H9 (cell line): ENCODE results near the gene MTCL1. TPM values are rescaled to one million over a fixed set of nuclear protein-coding genes. Genes with fewer than 3 reads are reported as not detected.

Experiments used
- DNase-seq: peaks from one replicate; pipeline ENCODE4 v3.0.0-alpha.2; 2017
- H2AFZ ChIP-seq: one replicate; pipeline ENCODE4 v1.6.1; 2013; ENCODE audit warnings: mild to moderate bottlenecking, low read length, control low read depth, moderate library complexity
- H2AK5ac ChIP-seq: 2 replicates; pipeline ENCODE4 v1.6.1; 2013; ENCODE audit warnings: low read length, control low read depth, mixed read lengths; ENCODE audit not compliant: insufficient read length
- H2BK120ac ChIP-seq: one replicate; pipeline ENCODE4 v1.6.1; 2013; ENCODE audit warnings: low read depth, mild to moderate bottlenecking, low read length, control low read depth, inconsistent platforms; ENCODE audit not compliant: poor library complexity, severe bottlenecking
- H2BK12ac ChIP-seq: 2 replicates; pipeline ENCODE4 v1.6.1; 2013; ENCODE audit warnings: low read length, control low read depth, mixed read lengths, low read depth; ENCODE audit not compliant: insufficient read length
- H2BK15ac ChIP-seq: 2 replicates; pipeline ENCODE4 v1.6.1; 2013; ENCODE audit warnings: low read depth, low read length, control low read depth
- H2BK20ac ChIP-seq: one replicate; pipeline ENCODE4 v1.6.1; 2013; ENCODE audit warnings: low read depth, mild to moderate bottlenecking, low read length, control low read depth, inconsistent platforms; ENCODE audit not compliant: poor library complexity, severe bottlenecking
- H2BK5ac ChIP-seq: 2 replicates; pipeline ENCODE4 v1.6.1; 2013; ENCODE audit warnings: low read length, control low read depth, mixed read lengths; ENCODE audit not compliant: insufficient read length
- H3K14ac ChIP-seq: 2 replicates; pipeline ENCODE4 v1.6.1; 2013; ENCODE audit warnings: low read length, control low read depth; ENCODE audit not compliant: insufficient read depth
- H3K18ac ChIP-seq: 2 replicates; pipeline ENCODE4 v1.6.1; 2013; ENCODE audit warnings: low read depth, mild to moderate bottlenecking, mixed read lengths, low read length, control low read depth; ENCODE audit not compliant: insufficient read length
- H3K23ac ChIP-seq: 2 replicates; pipeline ENCODE4 v1.6.1; 2013; ENCODE audit warnings: low read length, control low read depth, mixed read lengths, low read depth; ENCODE audit not compliant: insufficient read length
- H3K23me2 ChIP-seq: 2 replicates; pipeline ENCODE4 v1.6.1; 2013; ENCODE audit warnings: low read depth, mild to moderate bottlenecking, mixed read lengths, low read length, control low read depth; ENCODE audit not compliant: insufficient read length, poor library complexity, severe bottlenecking
- H3K27ac ChIP-seq: 2 replicates; pipeline ENCODE4 v1.5.1; 2013; ENCODE audit warnings: low read length, control low read depth, mixed read lengths, low read depth; ENCODE audit not compliant: insufficient read length
- H3K27me3 ChIP-seq: 2 replicates; pipeline ENCODE4 v1.6.1; 2013; ENCODE audit warnings: low read length, control low read depth, inconsistent platforms; ENCODE audit not compliant: insufficient read depth
- H3K4ac ChIP-seq: 2 replicates; pipeline ENCODE4 v1.6.1; 2013; ENCODE audit warnings: low read depth, mild to moderate bottlenecking, control low read depth, inconsistent platforms, low read length, moderate library complexity
- H3K4me1 ChIP-seq: 2 replicates; pipeline ENCODE4 v1.6.1; 2013; ENCODE audit warnings: low read length, control low read depth, inconsistent platforms; ENCODE audit not compliant: insufficient read depth
- H3K4me2 ChIP-seq: 2 replicates; pipeline ENCODE4 v1.6.1; 2013; ENCODE audit warnings: low read length, control low read depth, mixed read lengths; ENCODE audit not compliant: insufficient read length, insufficient read depth
- H3K56ac ChIP-seq: 2 replicates; pipeline ENCODE4 v1.6.1; 2013; ENCODE audit warnings: low read depth, mild to moderate bottlenecking, mixed read lengths, low read length, control low read depth; ENCODE audit not compliant: insufficient read length
- H3K79me1 ChIP-seq: 2 replicates; pipeline ENCODE4 v1.6.1; 2013; ENCODE audit warnings: low read depth, mild to moderate bottlenecking, moderate library complexity, low read length, control low read depth, inconsistent platforms; ENCODE audit not compliant: insufficient read depth, poor library complexity, severe bottlenecking
- H3K79me2 ChIP-seq: 2 replicates; pipeline ENCODE4 v1.6.1; 2013; ENCODE audit warnings: low read length, control low read depth, inconsistent platforms; ENCODE audit not compliant: insufficient read depth
- H3K9ac ChIP-seq: 2 replicates; pipeline ENCODE4 v1.6.1; 2013; ENCODE audit warnings: low read length, control low read depth, mixed read lengths; ENCODE audit not compliant: insufficient read length; ENCODE audit errors: extremely low read depth
- H3K9me3 ChIP-seq: one replicate; pipeline ENCODE4 v1.6.1; 2013; ENCODE audit warnings: low read depth, low read length, inconsistent platforms; ENCODE audit not compliant: control insufficient read depth
- H3T11ph ChIP-seq: one replicate; pipeline ENCODE4 v1.6.1; 2013; ENCODE audit warnings: mild to moderate bottlenecking, low read length, control low read depth, inconsistent platforms
- H4K20me1 ChIP-seq: one replicate; pipeline ENCODE4 v1.6.1; 2013; ENCODE audit not compliant: control insufficient read depth, insufficient read length, insufficient read depth
- H4K5ac ChIP-seq: 2 replicates; pipeline ENCODE4 v1.6.1; 2013; ENCODE audit warnings: low read depth, mild to moderate bottlenecking, mixed read lengths, low read length, control low read depth; ENCODE audit not compliant: insufficient read length
- H4K8ac ChIP-seq: replicated peaks from 2 replicates; pipeline ENCODE4 v1.6.1; 2013; ENCODE audit warnings: low read length, control low read depth, mixed read lengths, low read depth; ENCODE audit not compliant: insufficient read length
- H4K91ac ChIP-seq: 2 replicates; pipeline ENCODE4 v1.6.1; 2013; ENCODE audit warnings: low read depth, mild to moderate bottlenecking, moderate library complexity, mixed read lengths, low read length, control low read depth; ENCODE audit not compliant: insufficient read length
- H3K27ac Mint-ChIP-seq, 3 experiments: 2 replicates in 2 of 3; 3 replicates in 1 of 3; pipeline ENCODE4 v1.8.0; 2020 to 2021; ENCODE audit warnings: mixed read lengths in 3 of 3, mild to moderate bottlenecking in 1 of 3, moderate library complexity in 1 of 3
- H3K27me3 Mint-ChIP-seq: 2 replicates; pipeline ENCODE4 v1.8.0; 2021; ENCODE audit warnings: low read depth, mild to moderate bottlenecking, moderate library complexity, mixed read lengths
- H3K36me3 Mint-ChIP-seq, 3 experiments: 2 replicates in 2 of 3; 3 replicates in 1 of 3; pipeline ENCODE4 v1.8.0; 2020 to 2021; ENCODE audit warnings: low read depth in 3 of 3, mixed read lengths in 3 of 3; ENCODE audit not compliant: insufficient read depth in 1 of 3
- H3K4me1 Mint-ChIP-seq, 2 experiments: 2 replicates each; pipeline ENCODE4 v1.8.0; 2020; ENCODE audit warnings: mixed read lengths in 2 of 2
- H3K4me3 Mint-ChIP-seq, 2 experiments: 2 replicates in 1 of 2; 3 replicates in 1 of 2; pipeline ENCODE4 v1.8.0; 2020 to 2021; ENCODE audit warnings: mild to moderate bottlenecking in 2 of 2, mixed read lengths in 2 of 2, moderate library complexity in 1 of 2
- H3K9me3 Mint-ChIP-seq, 2 experiments: 2 replicates in 1 of 2; 3 replicates in 1 of 2; pipeline ENCODE4 v1.8.0; 2020; ENCODE audit warnings: mild to moderate bottlenecking in 2 of 2, mixed read lengths in 2 of 2, moderate library complexity in 1 of 2
- WGBS: extraction: QIAGEN DNeasy Blood & Tissue Kit; methylation state at CpG from one replicate; pipeline ENCODE4 v1.1.7; 2013; ENCODE audit warnings: missing lambda C conversion rate, low lambda C conversion rate, mixed read lengths; ENCODE audit not compliant: insufficient read length; ENCODE audit errors: extremely low coverage; 5-methylcytosine and 5-hydroxymethylcytosine counted together
- total RNA-seq: library from RNA; stranded (reverse); gene quantifications from 2 replicates; pipeline ENCODE4 v1.2.1, GENCODE V29; 2021
- TF ChIP-seq, protein P1 (sequence below): fragments of 200-600 bp; sonication (generic); conservative IDR thresholded peaks from 3 replicates; pipeline ENCODE4 v1.8.0; 2021; ENCODE audit warnings: antibody characterized with exemption, mild to moderate bottlenecking

MTCL1 gene
- total RNA-seq, 1 experiment from 2014 or later, result 50.7 TPM

DNA sequence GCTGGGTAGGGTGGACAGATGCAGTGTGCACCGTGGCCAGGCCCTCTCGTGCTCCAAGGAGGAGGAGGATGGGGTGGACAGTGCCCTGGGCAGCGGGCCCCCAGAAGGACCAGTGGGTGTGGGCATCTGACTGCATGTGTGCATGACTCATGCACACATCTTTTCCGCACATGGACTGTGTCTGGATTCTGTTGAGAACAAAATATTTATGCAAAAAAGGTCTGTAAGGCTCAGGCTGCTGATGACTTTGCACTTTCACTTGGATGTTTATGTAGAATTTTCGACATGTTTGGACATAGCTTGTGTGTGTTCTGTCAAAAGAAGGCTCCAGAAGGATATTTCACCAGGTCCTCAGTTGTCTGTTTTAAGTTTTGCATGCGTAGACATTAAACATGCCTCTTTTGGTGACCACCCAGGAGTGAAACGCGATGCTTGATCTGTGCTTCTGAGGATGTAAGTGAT is 45.6 kb downstream of the MTCL1 start:
- no peak overlapping the region for H2BK20ac ChIP-seq
- no peaks in the 10 kb centered on the region for H4K20me1 ChIP-seq
- no peak overlapping the region for H2BK12ac ChIP-seq
- H2AK5ac ChIP-seq, result no peak overlapping the region
- H3K9me3 Mint-ChIP-seq, result no peaks in the 10 kb centered on the region
- no peak overlapping the region for H2BK120ac ChIP-seq
- H2AFZ ChIP-seq, result no peak overlapping the region
- H3K9me3 ChIP-seq, result no peaks in the 10 kb centered on the region
- no peak overlapping the region; the same call in 1 of the 2 replicates for H3K14ac ChIP-seq
- H3K36me3 Mint-ChIP-seq, result peaks cover 17 to 42% (median 36%) of the 10 kb centered on the region in 3 experiments
- H4K5ac ChIP-seq, result no peak overlapping the region
- H3K4me2 ChIP-seq, result no peak overlapping the region
- H3K56ac ChIP-seq, result no peak overlapping the region
- H2BK15ac ChIP-seq, result no peak overlapping the region
- H2BK5ac ChIP-seq, result no peak overlapping the region
- H3K79me2 ChIP-seq, result no peaks in the 10 kb centered on the region
- no peak overlapping the region for H3K4ac ChIP-seq
- no peaks in the 10 kb centered on the region for H3K27me3 Mint-ChIP-seq
- H3K23me2 ChIP-seq, result no peaks in the 10 kb centered on the region
- TF ChIP-seq, protein P1, sequence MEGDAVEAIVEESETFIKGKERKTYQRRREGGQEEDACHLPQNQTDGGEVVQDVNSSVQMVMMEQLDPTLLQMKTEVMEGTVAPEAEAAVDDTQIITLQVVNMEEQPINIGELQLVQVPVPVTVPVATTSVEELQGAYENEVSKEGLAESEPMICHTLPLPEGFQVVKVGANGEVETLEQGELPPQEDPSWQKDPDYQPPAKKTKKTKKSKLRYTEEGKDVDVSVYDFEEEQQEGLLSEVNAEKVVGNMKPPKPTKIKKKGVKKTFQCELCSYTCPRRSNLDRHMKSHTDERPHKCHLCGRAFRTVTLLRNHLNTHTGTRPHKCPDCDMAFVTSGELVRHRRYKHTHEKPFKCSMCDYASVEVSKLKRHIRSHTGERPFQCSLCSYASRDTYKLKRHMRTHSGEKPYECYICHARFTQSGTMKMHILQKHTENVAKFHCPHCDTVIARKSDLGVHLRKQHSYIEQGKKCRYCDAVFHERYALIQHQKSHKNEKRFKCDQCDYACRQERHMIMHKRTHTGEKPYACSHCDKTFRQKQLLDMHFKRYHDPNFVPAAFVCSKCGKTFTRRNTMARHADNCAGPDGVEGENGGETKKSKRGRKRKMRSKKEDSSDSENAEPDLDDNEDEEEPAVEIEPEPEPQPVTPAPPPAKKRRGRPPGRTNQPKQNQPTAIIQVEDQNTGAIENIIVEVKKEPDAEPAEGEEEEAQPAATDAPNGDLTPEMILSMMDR, result no peak
- no CpG with 5 or more reads among the region's 8 CpGs for WGBS
- H3K4me3 Mint-ChIP-seq, result no peak overlapping the region
- H3K27me3 ChIP-seq, result no peaks in the 10 kb centered on the region
- no peak overlapping the region for H4K91ac ChIP-seq
- peaks cover 4% of the 10 kb centered on the region for H3K79me1 ChIP-seq
- H3K27ac ChIP-seq, result no peak overlapping the region
- peaks cover 3% of the 10 kb centered on the region in 2 experiments; a peak in 2 of 4 replicates for H3K4me1 Mint-ChIP-seq
- H3K4me1 ChIP-seq, result no peaks in the 10 kb centered on the region
- no peak overlapping the region for H3K23ac ChIP-seq
- no peak overlapping the region for H3T11ph ChIP-seq
- H3K9ac ChIP-seq, result no peak overlapping the region
- peak overlapping the region in 1 of 3 experiments; percentile 57; a peak in 1 of 7 replicates for H3K27ac Mint-ChIP-seq
- no peak overlapping the region for H3K18ac ChIP-seq
- no peak overlapping the region for H4K8ac ChIP-seq
- no peak for DNase-seq
